CD4-positive, alpha-beta T cell treated with Interleukin-10 for 1 hour (primary cell): Measurements from ENCODE around the gene DHX8.

Experiments
- DNase-seq: peaks from one replicate; pipeline ENCODE4 v3.0.0-alpha.2; 2020

The DHX8 gene

DNA sequence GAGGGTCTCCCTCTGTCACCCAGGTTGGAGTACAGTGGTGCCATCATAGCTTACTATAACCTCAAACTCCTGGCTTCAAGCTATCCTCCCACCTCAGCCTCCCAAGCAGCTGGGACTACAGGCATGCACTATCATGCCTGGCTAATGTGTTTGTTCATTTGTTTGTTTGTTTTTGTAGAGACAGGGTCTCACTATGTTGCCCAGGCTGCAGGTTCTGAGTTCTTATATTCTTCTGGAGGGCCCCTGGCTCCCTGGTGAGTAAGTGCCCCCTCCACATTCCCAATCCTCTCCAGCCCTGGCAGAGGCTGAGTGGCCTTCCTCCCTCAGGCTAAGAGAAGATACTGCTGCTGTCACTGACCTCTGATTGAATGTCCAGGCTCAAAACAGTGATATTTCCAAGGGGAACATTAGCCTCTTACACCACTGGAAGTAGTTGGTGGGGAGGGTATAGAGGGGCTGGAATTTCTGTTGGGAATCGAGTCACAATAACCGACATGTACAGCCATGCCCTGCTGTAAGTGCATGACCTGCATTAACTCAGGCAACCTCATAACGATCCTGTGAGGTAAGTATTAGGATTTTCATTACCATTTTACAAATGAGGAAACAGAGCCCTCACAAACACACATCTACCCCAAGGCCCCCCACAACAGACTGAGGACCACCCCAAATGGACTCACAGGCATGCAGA, 65.1 kb downstream of the DHX8 start:
- no peak for DNase-seq

DNA sequence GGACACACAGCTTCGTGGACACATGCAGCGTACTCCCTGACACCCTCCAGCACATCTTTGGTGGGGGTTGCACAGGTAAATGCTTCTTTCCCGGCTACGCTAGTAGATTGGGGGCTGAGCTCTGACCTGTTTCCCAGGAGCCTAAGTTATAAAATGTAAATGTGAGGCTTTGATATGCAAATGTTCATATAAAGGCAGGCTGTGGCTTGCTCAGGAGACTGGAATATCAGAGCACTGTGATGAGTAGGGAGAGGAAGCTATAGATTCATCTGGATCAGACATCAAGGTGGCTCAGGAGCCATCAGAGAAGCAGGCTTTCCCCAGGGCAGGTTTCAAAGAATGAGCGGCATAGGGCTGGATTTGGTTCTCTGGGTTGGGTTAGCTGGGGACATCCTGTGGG, 65.7 kb downstream of the DHX8 start:
- no peak for DNase-seq

- DNase-seq, result no peak
These were observed 67.0 kb downstream of the DHX8 start for GRCh38 chr17:43550754-43551153.

- no peak for DNase-seq
These were observed 68.6 kb downstream of the DHX8 start for GRCh38 chr17:43552229-43552837.

GRCh38 chr17:43553573-43553972, 69.8 kb downstream of the DHX8 start:
- DNase-seq, result no peak

DNA sequence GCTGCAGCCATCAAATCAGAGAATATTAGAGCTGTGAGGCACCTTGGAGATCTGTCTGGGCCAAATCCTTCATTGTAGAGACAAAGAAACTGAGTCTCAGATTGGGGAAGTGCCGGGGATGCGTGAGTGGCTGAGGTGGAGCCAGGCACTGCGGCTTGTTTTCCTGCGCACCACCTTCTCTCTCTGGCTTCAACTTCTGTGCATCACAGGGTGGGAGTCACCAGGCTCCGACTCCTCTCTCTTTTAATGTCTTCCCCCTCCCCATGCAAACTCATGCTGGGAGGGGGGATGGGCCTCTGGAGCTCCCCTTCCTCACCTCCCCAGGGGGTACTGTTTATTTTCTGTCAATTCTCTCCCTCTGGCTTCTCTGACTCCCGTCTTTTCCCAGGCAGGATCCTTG, 71.1 kb downstream of the DHX8 start:
- no peak for DNase-seq

GRCh38 chr17:43556292-43556691, 72.5 kb downstream of the DHX8 start:
- peak; percentile 20 for DNase-seq

DNA sequence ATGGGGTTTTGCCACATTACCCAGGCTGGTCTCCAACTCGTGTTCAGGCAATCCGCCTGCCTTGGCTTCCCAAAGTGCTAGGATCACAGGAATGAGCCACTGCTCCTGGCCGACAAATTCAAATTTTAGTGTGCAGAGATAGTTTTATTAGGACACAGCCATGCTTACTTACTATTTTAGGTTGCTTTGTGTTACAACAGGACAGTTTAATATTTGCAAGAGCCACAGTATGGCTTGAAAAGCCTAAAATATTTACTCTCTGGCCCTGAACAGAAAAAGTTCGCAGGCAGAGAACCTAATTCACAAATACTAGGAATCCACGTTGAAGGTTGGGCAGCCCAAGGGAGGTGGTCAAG, 75.0 kb downstream of the DHX8 start:
- no peak for DNase-seq

DNA sequence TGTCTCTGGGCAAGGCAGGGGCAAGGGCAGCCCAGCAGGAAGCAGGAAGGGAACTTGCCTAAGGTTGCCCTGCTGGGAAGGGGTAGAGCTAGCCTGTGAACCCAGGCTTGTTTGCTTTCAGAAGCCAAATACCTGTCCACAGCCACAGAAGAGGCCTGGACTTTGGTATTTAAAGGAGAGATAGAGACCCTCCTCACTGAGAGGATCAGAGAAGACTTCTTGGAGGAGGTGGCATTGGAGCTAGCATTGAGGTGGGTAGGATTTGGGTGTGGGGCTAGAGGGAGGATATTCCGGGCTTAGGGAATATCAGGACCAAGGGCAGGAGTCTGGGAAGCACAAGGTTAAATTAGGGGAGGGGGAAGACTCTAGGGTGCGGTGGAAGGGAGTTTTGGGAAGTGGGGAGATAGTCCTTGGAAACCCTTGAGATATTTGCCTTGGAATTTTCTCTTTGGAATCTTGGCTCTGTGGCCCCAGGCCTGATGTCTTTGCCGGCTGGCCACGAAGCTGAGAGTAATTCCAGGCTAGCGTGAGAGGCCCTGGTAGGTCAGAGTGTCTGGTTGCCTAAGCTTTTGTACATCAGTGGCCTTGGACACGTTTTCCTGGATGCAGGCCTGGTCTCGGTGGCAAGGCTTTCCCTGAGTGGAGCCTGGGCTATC, 75.5 kb downstream of the DHX8 start:
- no peak for DNase-seq

GRCh38 chr17:43560461-43561427, 77.0 kb downstream of the DHX8 start:
- no peak for DNase-seq

- DNase-seq, result no peak
These were observed 79.2 kb downstream of the DHX8 start for GRCh38 chr17:43562679-43563599.

- no peak for DNase-seq
These were observed 80.1 kb downstream of the DHX8 start for GRCh38 chr17:43563600-43564594.

DNA sequence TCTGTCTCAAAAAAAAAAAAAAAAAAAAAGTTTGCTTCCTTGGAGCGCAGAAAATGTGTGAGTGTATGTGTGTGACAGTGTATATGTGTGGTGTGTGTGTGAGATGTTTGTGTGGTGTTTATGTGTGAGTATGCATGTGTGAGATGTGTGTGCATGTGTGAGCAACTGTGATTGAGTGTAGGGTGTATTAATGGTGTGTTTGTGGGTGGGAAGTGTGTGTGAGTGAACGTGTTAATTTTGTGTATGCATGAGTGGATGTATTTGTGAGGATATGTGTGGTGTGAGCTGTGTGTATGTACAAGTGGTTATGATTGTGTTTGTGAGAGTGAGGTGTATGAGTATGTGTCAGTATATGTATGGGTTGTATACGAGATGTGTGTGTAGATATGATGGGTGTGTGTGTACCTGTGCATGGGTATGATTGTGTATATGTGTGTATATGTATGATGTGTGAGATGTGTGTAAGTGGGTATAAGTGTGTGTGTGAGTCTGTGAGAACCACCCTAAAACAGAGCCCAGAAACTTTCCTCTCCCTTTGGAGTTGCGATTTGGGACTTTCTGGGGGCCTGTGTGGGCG, 84.8 kb downstream of the DHX8 start:
- DNase-seq, result no peak

GRCh38 chr17:43570518-43570928, 86.7 kb downstream of the DHX8 start:
- no peak for DNase-seq

- no peak for DNase-seq
These were observed 88.7 kb downstream of the DHX8 start for GRCh38 chr17:43572368-43572980.

DNA sequence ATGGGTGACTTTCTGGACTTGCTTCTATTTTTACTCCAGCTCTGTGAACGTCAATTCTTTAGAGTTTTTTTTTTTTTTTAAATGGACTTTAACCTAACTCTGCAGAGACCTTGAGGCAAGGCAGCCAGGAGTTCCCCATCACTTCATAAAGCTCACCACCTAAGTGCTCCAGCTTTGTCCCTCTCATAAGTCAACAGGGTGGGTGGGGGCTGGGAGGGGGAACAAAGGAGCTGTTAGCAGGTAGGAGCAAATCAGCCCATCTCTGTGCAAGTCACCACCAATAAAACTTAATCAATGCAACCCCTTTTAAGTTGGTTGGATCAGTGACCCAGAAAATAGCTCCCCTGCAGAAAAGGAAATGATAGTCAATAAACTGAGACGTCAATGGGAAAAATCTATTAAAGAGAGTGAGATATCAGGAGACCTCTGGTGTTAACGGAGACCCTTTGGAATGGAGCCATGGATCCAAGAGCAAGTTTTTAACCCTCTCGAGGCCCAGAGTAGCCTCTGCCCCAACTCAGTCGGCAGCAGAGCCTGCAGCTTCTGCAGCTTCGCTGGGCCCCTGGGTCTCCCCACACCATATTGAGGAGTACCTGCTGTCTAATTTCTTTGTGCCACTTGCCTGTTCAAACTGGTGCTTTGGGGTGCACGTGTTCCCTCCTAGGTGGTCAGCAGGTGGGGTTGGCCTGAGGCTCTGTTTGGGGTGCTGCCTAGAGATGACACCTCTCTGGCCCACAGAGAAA, 90.0 kb downstream of the DHX8 start:
- DNase-seq, result no peak

DNA sequence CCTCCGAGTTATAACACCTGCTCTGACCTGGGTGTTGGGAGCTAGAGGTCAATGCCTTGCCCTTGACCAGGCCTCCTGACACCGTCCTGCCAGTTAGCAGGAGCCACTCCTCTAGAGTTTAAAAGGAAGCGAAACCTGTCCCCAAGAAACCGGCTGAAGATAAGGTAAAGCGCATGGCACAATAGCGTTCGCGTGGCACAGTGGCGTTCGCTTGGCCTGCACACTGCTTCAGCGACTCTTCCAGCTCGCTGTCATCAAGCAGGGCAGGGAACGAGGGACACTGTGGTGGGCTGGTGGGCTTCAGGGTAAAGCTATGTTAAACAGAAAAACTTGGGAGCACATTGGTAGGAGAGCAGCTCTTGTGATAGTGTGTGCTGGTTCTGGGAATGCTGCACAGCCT, 90.6 kb downstream of the DHX8 start:
- DNase-seq, result no peak

DNA sequence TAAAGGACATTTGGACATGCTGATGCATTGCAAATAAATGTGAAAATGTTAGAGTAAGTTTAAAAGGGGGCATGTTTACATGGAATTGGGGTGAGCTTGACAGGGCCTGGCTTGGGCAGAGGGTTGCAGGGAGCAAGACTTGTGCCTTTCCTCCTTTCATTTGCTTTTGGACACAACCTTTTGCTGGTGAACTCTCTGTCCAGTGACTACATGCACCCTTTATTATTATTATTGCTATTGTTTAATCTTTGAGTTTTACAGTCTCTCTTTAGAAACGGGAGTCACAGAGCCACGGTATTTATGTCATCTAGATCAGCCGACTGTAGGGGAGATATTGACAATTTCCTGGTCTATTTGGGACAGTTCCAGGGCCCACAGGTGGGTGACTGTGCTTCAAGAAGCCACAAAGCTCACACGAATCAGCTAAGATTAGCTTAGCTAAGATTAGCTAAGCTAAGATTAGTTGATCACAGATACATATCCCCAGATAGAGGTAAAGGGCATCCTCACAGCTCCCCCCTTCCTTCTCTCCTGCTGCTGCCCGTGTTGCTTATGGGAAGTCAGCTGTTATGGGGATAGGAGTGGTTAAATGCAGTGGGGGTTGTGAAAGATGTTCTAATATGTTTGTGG, 91.2 kb downstream of the DHX8 start:
- no peak for DNase-seq
